Liver (tissue), 9 donors: Measurements from ENCODE around the gene HACL1. TPM values are rescaled to one million over a fixed set of nuclear protein-coding genes. Genes with fewer than 3 reads are reported as not detected.

Experiments
- DNase-seq: peaks from one replicate; pipeline ENCODE4 v3.0.0-alpha.2; 2017; ENCODE audit warnings: low spot score
- H3K27ac ChIP-seq, 2 donors: one replicate each; pipeline ENCODE4 v1.7.0; 2013; ENCODE audit warnings: inconsistent platforms in 2 of 2, low read length in 2 of 2, control low read depth in 1 of 2, low read depth in 1 of 2, mild to moderate bottlenecking in 1 of 2
- H3K27me3 ChIP-seq, 4 donors: one replicate each; pipeline versions ENCODE4 v1.6.1 to v1.7.0; 2013; ENCODE audit warnings: low read length in 3 of 4, inconsistent platforms in 1 of 4, mild to moderate bottlenecking in 1 of 4, moderate library complexity in 1 of 4; ENCODE audit not compliant: control insufficient read depth in 4 of 4, insufficient read depth in 4 of 4
- H3K36me3 ChIP-seq, 4 donors: one replicate each; pipeline versions ENCODE4 v1.6.1 to v1.7.0; 2013; ENCODE audit warnings: low read length in 3 of 4, mild to moderate bottlenecking in 3 of 4, low read depth in 1 of 4, moderate library complexity in 1 of 4; ENCODE audit not compliant: control insufficient read depth in 4 of 4, insufficient read depth in 3 of 4
- H3K4me1 ChIP-seq, 4 donors: one replicate each; pipeline versions ENCODE4 v1.6.1 to v1.7.0; 2013; ENCODE audit warnings: low read length in 3 of 4, mild to moderate bottlenecking in 3 of 4, moderate library complexity in 1 of 4; ENCODE audit not compliant: control insufficient read depth in 4 of 4, insufficient read depth in 4 of 4
- H3K4me3 ChIP-seq, 3 donors: one replicate each; pipeline versions ENCODE4 v1.6.1 to v1.7.0; 2013; ENCODE audit warnings: low read length in 3 of 3, control low read depth in 1 of 3, low read depth in 1 of 3, mild to moderate bottlenecking in 1 of 3
- H3K9ac ChIP-seq, 2 donors: one replicate each; pipeline ENCODE4 v1.7.0; 2013; ENCODE audit warnings: low read length in 2 of 2, mild to moderate bottlenecking in 2 of 2, moderate library complexity in 2 of 2, control low read depth in 1 of 2, low read depth in 1 of 2
- H3K9me3 ChIP-seq, 4 donors: one replicate each; pipeline versions ENCODE4 v1.6.1 to v1.7.0; 2013; ENCODE audit warnings: low read length in 3 of 4; ENCODE audit not compliant: control insufficient read depth in 4 of 4
- ATF3 ChIP-seq: IDR thresholded peaks from 2 replicates; pipeline ENCODE4 v1.6.1; 2016; ENCODE audit warnings: antibody characterized with exemption
- CTCF ChIP-seq: fragments of 150-350 bp; IDR thresholded peaks from 2 replicates; pipeline ENCODE4 v1.5.1; 2017; ENCODE audit warnings: improper control_type of control experiment, low read depth, low read length; ENCODE audit not compliant: missing input control
- EGR1 ChIP-seq, 2 donors: IDR thresholded peaks; 2 replicates each; pipeline ENCODE4 v1.6.1; 2016 to 2018; ENCODE audit warnings: antibody characterized with exemption in 2 of 2, low read depth in 2 of 2
- FOXA1 ChIP-seq: IDR thresholded peaks from 2 replicates; pipeline ENCODE4 v1.6.1; 2016; ENCODE audit warnings: antibody characterized with exemption
- FOXA2 ChIP-seq: IDR thresholded peaks from 2 replicates; pipeline ENCODE4 v1.6.1; 2016; ENCODE audit warnings: antibody characterized with exemption
- GABPA ChIP-seq, 2 donors: IDR thresholded peaks in 1 of 2; conservative IDR thresholded peaks in 1 of 2; 2 replicates each; pipeline ENCODE4 v1.6.1; 2016; ENCODE audit warnings: antibody characterized with exemption in 2 of 2, mild to moderate bottlenecking in 1 of 2, moderate library complexity in 1 of 2
- HNF4A ChIP-seq, 2 donors: conservative IDR thresholded peaks; 2 replicates each; pipeline ENCODE4 v1.6.1; 2016; ENCODE audit warnings: antibody characterized with exemption in 2 of 2, mild to moderate bottlenecking in 2 of 2
- HNF4G ChIP-seq: IDR thresholded peaks from 2 replicates; pipeline ENCODE4 v1.6.1; 2016; ENCODE audit warnings: antibody characterized with exemption
- JUND ChIP-seq, 2 donors: IDR thresholded peaks; 2 replicates each; pipeline ENCODE4 v1.6.1; 2016; ENCODE audit warnings: antibody characterized with exemption in 2 of 2
- MAX ChIP-seq: IDR thresholded peaks from 2 replicates; pipeline ENCODE4 v1.6.1; 2016; ENCODE audit warnings: antibody characterized with exemption
- NR2F2 ChIP-seq: IDR thresholded peaks from 2 replicates; pipeline ENCODE4 v1.6.1; 2016; ENCODE audit warnings: antibody characterized with exemption
- RAD21 ChIP-seq, 2 donors: IDR thresholded peaks; 2 replicates each; pipeline ENCODE4 v1.6.1; 2016; ENCODE audit warnings: antibody characterized with exemption in 2 of 2, mild to moderate bottlenecking in 2 of 2
- REST ChIP-seq: IDR thresholded peaks from 2 replicates; pipeline ENCODE4 v1.6.1; 2016; ENCODE audit warnings: antibody characterized with exemption, mild to moderate bottlenecking
- RXRA ChIP-seq, 2 donors: IDR thresholded peaks; 2 replicates each; pipeline ENCODE4 v1.6.1; 2017 to 2018; ENCODE audit warnings: antibody characterized with exemption in 2 of 2, mild to moderate bottlenecking in 1 of 2
- SP1 ChIP-seq: IDR thresholded peaks from 2 replicates; pipeline ENCODE4 v1.6.1; 2018; ENCODE audit warnings: antibody characterized with exemption, mild to moderate bottlenecking
- TAF1 ChIP-seq: conservative IDR thresholded peaks from 2 replicates; pipeline ENCODE4 v1.6.1; 2016; ENCODE audit warnings: antibody characterized with exemption, mild to moderate bottlenecking
- YY1 ChIP-seq: IDR thresholded peaks from 2 replicates; pipeline ENCODE4 v1.6.1; 2016; ENCODE audit warnings: antibody characterized with exemption, mild to moderate bottlenecking
- ZBTB33 ChIP-seq: IDR thresholded peaks from 2 replicates; pipeline ENCODE4 v1.6.1; 2016; ENCODE audit warnings: antibody characterized with exemption
- WGBS: extraction: QIAGEN DNeasy Blood & Tissue Kit; methylation state at CpG from one replicate; pipeline ENCODE4 v1.1.7; 2013; 5-methylcytosine and 5-hydroxymethylcytosine counted together
- polyA plus RNA-seq, 2 donors: library from polyadenylated mRNA; stranded (reverse) in 1 of 2; unstranded in 1 of 2; fragments of 200-250 nt in 1 of 2; fragments of >200 nt in 1 of 2; fragmentation: Nextera tagmentation in 1 of 2; extraction: Ambion mirVana in 1 of 2; gene quantifications; one replicate each; pipeline versions ENCODE4 v1.2.1 to v1.2.3, GENCODE V29; 2013 to 2015
- total RNA-seq, 2 donors: library from RNA; depleted of rRNA; stranded (reverse); fragments of >200 nt; gene quantifications; one replicate each; pipeline ENCODE4 v1.2.3, GENCODE V29; 2014
- donor health status: healthy.
- donor health status: healthy.
- donor health status: healthy.
- donor health status: healthy.
- donor health status: healthy.

Gene HACL1
- total and polyA plus RNA-seq, 4 donors = 13.4 to 46.9 (median 32.2) TPM

GRCh38 chr3:15616053-15616452 lies 14.7 kb upstream of the HACL1 start:
- Histone ChIP-seq H3K27me3 (no peaks in the 10 kb centered on the region), H3K9me3 (peaks cover 0 to 4% (median 2%) of the 10 kb centered on the region in 4 donors), H3K4me1 (peaks cover 1 to 15% (median 11%) of the 10 kb centered on the region in 4 donors), H3K36me3 (peaks cover 0 to 3% (median under 1%) of the 10 kb centered on the region in 4 donors), H3K9ac (no peak overlapping the region), H3K27ac (no peak overlapping the region), H3K4me3 (no peak overlapping the region)
- WGBS = 94% methylated on average over 6 of the region's 6 CpGs
- no peak for DNase-seq
- TF ChIP-seq NR2F2 (no peak), REST (no peak), TAF1 (no peak), ZBTB33 (no peak), SP1 (no peak), RAD21 (IDR thresholded peaks at IDR 0.05) (no peak), RXRA (IDR thresholded peaks at IDR 0.05) (no peak), JUND (IDR thresholded peaks at IDR 0.05) (no peak), FOXA2 (no peak), FOXA1 (no peak), CTCF (no peak), HNF4A (conservative IDR thresholded peaks at IDR 0.05) (no peak), ATF3 (no peak), MAX (no peak), EGR1 (IDR thresholded peaks at IDR 0.05; ENCODE audit: low read depth in 2 of 2) (no peak), HNF4G (no peak), GABPA (IDR thresholded peaks at IDR 0.05 in 1 of 2, conservative IDR thresholded peaks at IDR 0.05 in 1 of 2) (no peak), YY1 (no peak)
